GM12872 (cell line): ENCODE measurements around the gene WFS1.

Experiments
- TF ChIP-seq, protein P1 (sequence below): IDR thresholded peaks from 3 replicates; pipeline ENCODE4 v1.5.1; 2011; ENCODE audit warnings: low read depth, mild to moderate bottlenecking, low read length, moderate library complexity; ENCODE audit not compliant: insufficient read depth

The WFS1 gene

GRCh38 chr4:6352031-6352692 lies 82.5 kb downstream of the WFS1 start:
- TF ChIP-seq, protein P1, sequence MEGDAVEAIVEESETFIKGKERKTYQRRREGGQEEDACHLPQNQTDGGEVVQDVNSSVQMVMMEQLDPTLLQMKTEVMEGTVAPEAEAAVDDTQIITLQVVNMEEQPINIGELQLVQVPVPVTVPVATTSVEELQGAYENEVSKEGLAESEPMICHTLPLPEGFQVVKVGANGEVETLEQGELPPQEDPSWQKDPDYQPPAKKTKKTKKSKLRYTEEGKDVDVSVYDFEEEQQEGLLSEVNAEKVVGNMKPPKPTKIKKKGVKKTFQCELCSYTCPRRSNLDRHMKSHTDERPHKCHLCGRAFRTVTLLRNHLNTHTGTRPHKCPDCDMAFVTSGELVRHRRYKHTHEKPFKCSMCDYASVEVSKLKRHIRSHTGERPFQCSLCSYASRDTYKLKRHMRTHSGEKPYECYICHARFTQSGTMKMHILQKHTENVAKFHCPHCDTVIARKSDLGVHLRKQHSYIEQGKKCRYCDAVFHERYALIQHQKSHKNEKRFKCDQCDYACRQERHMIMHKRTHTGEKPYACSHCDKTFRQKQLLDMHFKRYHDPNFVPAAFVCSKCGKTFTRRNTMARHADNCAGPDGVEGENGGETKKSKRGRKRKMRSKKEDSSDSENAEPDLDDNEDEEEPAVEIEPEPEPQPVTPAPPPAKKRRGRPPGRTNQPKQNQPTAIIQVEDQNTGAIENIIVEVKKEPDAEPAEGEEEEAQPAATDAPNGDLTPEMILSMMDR: no peak
